ENCODE measurements around the gene HERC5.
A peak's percentile ranks its signal among the peaks of the same experiment; 100 is the strongest.

HERC5 gene

GRCh38 chr4:88523325-88524129 is 66.6 kb downstream of the HERC5 start, which contains the start of gene PYURF:
TSS of gene PYURF (minus strand) at chr4:88523776. CDS start at chr4:88523700, 76 bp downstream.
- no peak for TF ChIP-seq CTCF (IDR thresholded peaks at IDR 0.05; ENCODE audit: extremely low read depth, missing control alignments)
- DNase-seq (ENCODE audit: low spot score): peak; percentile 89

GRCh38 chr4:88524171-88524570 is 67.3 kb downstream of the HERC5 start:
- no peak for DNase-seq (ENCODE audit: low spot score)
- no peak for TF ChIP-seq CTCF (IDR thresholded peaks at IDR 0.05; ENCODE audit: extremely low read depth, missing control alignments)

- DNase-seq (ENCODE audit: low spot score): peak; percentile 42
- no peak for TF ChIP-seq CTCF (IDR thresholded peaks at IDR 0.05; ENCODE audit: extremely low read depth, missing control alignments)
These were observed 69.4 kb downstream of the HERC5 start for GRCh38 chr4:88526221-88526815.

GRCh38 chr4:88527787-88528186 is 70.9 kb downstream of the HERC5 start:
- DNase-seq (ENCODE audit: low spot score): peak; percentile 21
- TF ChIP-seq CTCF (IDR thresholded peaks at IDR 0.05; ENCODE audit: extremely low read depth, missing control alignments): no peak

- DNase-seq (ENCODE audit: low spot score): no peak
- no peak for TF ChIP-seq CTCF (IDR thresholded peaks at IDR 0.05; ENCODE audit: extremely low read depth, missing control alignments)
These were observed 71.9 kb downstream of the HERC5 start for GRCh38 chr4:88528861-88529260.

- no peak for DNase-seq (ENCODE audit: low spot score)
These were observed 74.6 kb downstream of the HERC5 start for GRCh38 chr4:88531549-88531948.

More at GRCh38 chr4:88531549-88531948, 74.6 kb downstream of the HERC5 start:
- TF ChIP-seq CTCF (IDR thresholded peaks at IDR 0.05; ENCODE audit: extremely low read depth, missing control alignments): no peak

Data from GM20000 (cell line).